ENCODE measurements around the gene SLC26A3. TPM values are rescaled to one million over a fixed set of nuclear protein-coding genes. Genes with fewer than 3 reads are reported as not detected.

SLC26A3 gene
- polyA plus RNA-seq, 1 experiment: not detected

- ChIA-PET CTCF (interaction anchor here (1.7 to 9.3 kb wide), 5 partner anchors 134 to 597 kb away, joined by 3 to 112 read pairs (median 9); no protein-coding TSS in a partner anchor), POLR2A (interaction anchor here (0.5 kb wide), 1 partner anchor 478 kb away, joined by 4 read pairs; no protein-coding TSS in a partner anchor)
- TF ChIP-seq, protein P1, sequence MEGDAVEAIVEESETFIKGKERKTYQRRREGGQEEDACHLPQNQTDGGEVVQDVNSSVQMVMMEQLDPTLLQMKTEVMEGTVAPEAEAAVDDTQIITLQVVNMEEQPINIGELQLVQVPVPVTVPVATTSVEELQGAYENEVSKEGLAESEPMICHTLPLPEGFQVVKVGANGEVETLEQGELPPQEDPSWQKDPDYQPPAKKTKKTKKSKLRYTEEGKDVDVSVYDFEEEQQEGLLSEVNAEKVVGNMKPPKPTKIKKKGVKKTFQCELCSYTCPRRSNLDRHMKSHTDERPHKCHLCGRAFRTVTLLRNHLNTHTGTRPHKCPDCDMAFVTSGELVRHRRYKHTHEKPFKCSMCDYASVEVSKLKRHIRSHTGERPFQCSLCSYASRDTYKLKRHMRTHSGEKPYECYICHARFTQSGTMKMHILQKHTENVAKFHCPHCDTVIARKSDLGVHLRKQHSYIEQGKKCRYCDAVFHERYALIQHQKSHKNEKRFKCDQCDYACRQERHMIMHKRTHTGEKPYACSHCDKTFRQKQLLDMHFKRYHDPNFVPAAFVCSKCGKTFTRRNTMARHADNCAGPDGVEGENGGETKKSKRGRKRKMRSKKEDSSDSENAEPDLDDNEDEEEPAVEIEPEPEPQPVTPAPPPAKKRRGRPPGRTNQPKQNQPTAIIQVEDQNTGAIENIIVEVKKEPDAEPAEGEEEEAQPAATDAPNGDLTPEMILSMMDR (IDR thresholded peaks at IDR 0.05; ENCODE audit: insufficient read depth, low read depth, low read length): no peak
- Histone ChIP-seq H3K36me3 (ENCODE audit: control insufficient read depth, insufficient read depth, low read length) (no peaks in the 10 kb centered on the region), H3K27me3 (ENCODE audit: control insufficient read depth, insufficient read depth, low read length) (no peaks in the 10 kb centered on the region), H3K4me3 (ENCODE audit: low read depth, low read length) (peak overlapping the region; percentile 74)
- DNase-seq (ENCODE audit: low read depth): no peak
Observed at GRCh38 chr7:107744345-107744750, 58.7 kb downstream of the SLC26A3 start.

GRCh38 chr7:107743567-107744344, 59.3 kb downstream of the SLC26A3 start, which contains the start of gene CBLL1:
Gene CBLL1 (plus strand): TSS chr7:107744142. CDS start chr7:107744164, 22 bp downstream.
- TF ChIP-seq, protein P1 (IDR thresholded peaks at IDR 0.05; ENCODE audit: insufficient read depth, low read depth, low read length): peak; percentile 82
- CTCF ChIA-PET: interaction anchor here (0.6 to 9.3 kb wide), 19 partner anchors 9 to 597 kb away, joined by 3 to 112 read pairs (median 3); no protein-coding TSS in a partner anchor
- peak; percentile 77 for DNase-seq (ENCODE audit: low read depth)

GRCh38 chr7:107742678-107743566, 60.1 kb downstream of the SLC26A3 start:
- Histone ChIP-seq H3K27me3 (ENCODE audit: control insufficient read depth, insufficient read depth, low read length) (no peaks in the 10 kb centered on the region), H3K36me3 (ENCODE audit: control insufficient read depth, insufficient read depth, low read length) (no peaks in the 10 kb centered on the region), H3K4me3 (ENCODE audit: low read depth, low read length) (peak overlapping the region; percentile 74)
- DNase-seq (ENCODE audit: low read depth): no peak
- TF ChIP-seq, protein P1 (IDR thresholded peaks at IDR 0.05; ENCODE audit: insufficient read depth, low read depth, low read length): no peak
- POLR2A ChIA-PET: interaction anchor here (0.6 to 0.8 kb wide), 2 partner anchors 132 to 155 kb away, joined by 5 to 14 read pairs; no protein-coding TSS in a partner anchor
- CTCF ChIA-PET: interaction anchor here (0.6 to 9.3 kb wide), 20 partner anchors 8 to 596 kb away, joined by 3 to 112 read pairs (median 3); no protein-coding TSS in a partner anchor

More at GRCh38 chr7:107743567-107744344, 59.3 kb downstream of the SLC26A3 start, which contains the start of gene CBLL1:
- peak within 1 kb of the TSS; percentile 74 for H3K4me3 ChIP-seq (ENCODE audit: low read depth, low read length)
- no peaks in the 10 kb centered on the region for H3K27me3 ChIP-seq (ENCODE audit: control insufficient read depth, insufficient read depth, low read length)
- POLR2A ChIA-PET: interaction anchor here (0.6 to 0.8 kb wide), 2 partner anchors 131 to 155 kb away, joined by 5 to 14 read pairs; no protein-coding TSS in a partner anchor
- no peaks in the 10 kb centered on the region for H3K36me3 ChIP-seq (ENCODE audit: control insufficient read depth, insufficient read depth, low read length)

DNA sequence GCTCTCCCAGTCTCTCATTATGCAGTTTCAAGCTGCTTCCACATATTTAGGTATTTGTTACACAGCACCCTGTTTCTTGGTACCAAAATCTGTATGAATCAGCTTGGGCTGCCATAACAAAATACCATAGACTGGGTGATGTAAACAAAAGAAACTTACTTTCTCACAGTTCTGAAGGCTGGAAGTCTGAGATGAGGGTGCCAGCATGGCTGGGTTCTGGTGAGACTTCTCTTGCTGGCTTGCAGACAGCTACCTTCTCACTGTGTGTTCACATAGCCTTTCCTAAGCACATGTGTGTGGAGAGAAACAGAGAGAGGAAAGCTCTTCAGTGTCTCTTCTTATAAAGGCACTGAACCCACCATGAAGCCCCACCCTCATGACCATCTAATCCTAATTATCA, 74.7 kb downstream of the SLC26A3 start:
- POLR2A ChIA-PET: no interaction called here
- Histone ChIP-seq H3K4me3 (ENCODE audit: low read depth, low read length) (no peak overlapping the region), H3K27me3 (ENCODE audit: control insufficient read depth, insufficient read depth, low read length) (peaks cover 6% of the 10 kb centered on the region), H3K36me3 (ENCODE audit: control insufficient read depth, insufficient read depth, low read length) (no peaks in the 10 kb centered on the region)
- TF ChIP-seq, protein P1 (IDR thresholded peaks at IDR 0.05; ENCODE audit: insufficient read depth, low read depth, low read length): no peak
- CTCF ChIA-PET: interaction anchor here (0.6 to 8.3 kb wide), 6 partner anchors 9 to 576 kb away, joined by 3 to 75 read pairs (median 4); partner anchors contain the start of gene CBLL1
- DNase-seq (ENCODE audit: low read depth): no peak
